Vagina (tissue), 2 donors: ENCODE results near the gene DDIAS.

ENCODE experiments used
- CTCF ChIP-seq, 3 experiments: fragments of 450-650 bp in 2 of 3; fragments of 200-600 bp in 1 of 3; sonication (generic) in 1 of 3; IDR thresholded peaks; one replicate each; pipeline ENCODE4 v1.5.1; 2017 to 2019; ENCODE audit warnings: antibody characterized with exemption in 3 of 3, mild to moderate bottlenecking in 2 of 3, moderate library complexity in 2 of 3
- POLR2A ChIP-seq, 2 donors: fragments of 450-650 bp; IDR thresholded peaks; one replicate each; pipeline ENCODE4 v1.6.1; 2017; ENCODE audit warnings: antibody characterized with exemption in 2 of 2, mild to moderate bottlenecking in 2 of 2, moderate library complexity in 2 of 2
- POLR2AphosphoS5 ChIP-seq, 2 donors: sonication (generic); formaldehyde crosslinking; IDR thresholded peaks; one replicate each; pipeline ENCODE4 v1.9.0; 2017; ENCODE audit warnings: antibody characterized with exemption in 2 of 2, mild to moderate bottlenecking in 2 of 2, low read depth in 1 of 2; ENCODE audit not compliant: insufficient read depth in 1 of 2

- no peak for TF ChIP-seq POLR2AphosphoS5 (IDR thresholded peaks at IDR 0.05; ENCODE audit: insufficient read depth in 1 of 2, low read depth in 1 of 2)
- no peak for TF ChIP-seq CTCF (IDR thresholded peaks at IDR 0.05)
- TF ChIP-seq POLR2A (IDR thresholded peaks at IDR 0.05): no peak
Measured at GRCh38 chr11:82959987-82960778, 58.6 kb downstream of the DDIAS start.
